Trophoblast cell (in vitro differentiated cells and primary cell): ENCODE data around the gene PITPNM1.
A peak's percentile ranks its signal among the peaks of the same experiment; 100 is the strongest.

ENCODE experiments used
- DNase-seq, 2 donors: peaks; one replicate each; pipeline ENCODE4 v3.0.0-alpha.2; 2016
- H2AFZ ChIP-seq: 2 replicates; pipeline ENCODE4 v1.6.1; 2013; ENCODE audit warnings: low read length, moderate library complexity, mild to moderate bottlenecking; ENCODE audit not compliant: insufficient read depth, poor library complexity
- H2AK5ac ChIP-seq: 2 replicates; pipeline ENCODE4 v1.6.1; 2013; ENCODE audit warnings: mild to moderate bottlenecking, low read length
- H2BK120ac ChIP-seq: 2 replicates; pipeline ENCODE4 v1.6.1; 2013; ENCODE audit warnings: low read length, mild to moderate bottlenecking, moderate library complexity; ENCODE audit not compliant: insufficient read depth, poor library complexity
- H2BK12ac ChIP-seq: 2 replicates; pipeline ENCODE4 v1.6.1; 2013; ENCODE audit warnings: mild to moderate bottlenecking, low read length, moderate library complexity
- H2BK5ac ChIP-seq: 2 replicates; pipeline ENCODE4 v1.6.1; 2013; ENCODE audit warnings: low read length, low read depth, moderate library complexity, mild to moderate bottlenecking; ENCODE audit not compliant: poor library complexity
- H3K14ac ChIP-seq: 2 replicates; pipeline ENCODE4 v1.6.1; 2013; ENCODE audit warnings: mild to moderate bottlenecking, low read length
- H3K18ac ChIP-seq: 2 replicates; pipeline ENCODE4 v1.6.1; 2013; ENCODE audit warnings: mild to moderate bottlenecking, low read length
- H3K23ac ChIP-seq: 2 replicates; pipeline ENCODE4 v1.6.1; 2013; ENCODE audit warnings: low read length
- H3K27ac ChIP-seq: 2 replicates; pipeline ENCODE4 v1.5.1; 2013; ENCODE audit warnings: low read depth, mild to moderate bottlenecking, inconsistent platforms, low read length, moderate library complexity
- H3K27me3 ChIP-seq: 2 replicates; pipeline ENCODE4 v1.6.1; 2013; ENCODE audit warnings: inconsistent platforms, mild to moderate bottlenecking, low read length, moderate library complexity; ENCODE audit not compliant: insufficient read depth
- H3K36me3 ChIP-seq, 2 experiments: 1 replicate in 1 of 2; 2 replicates in 1 of 2; pipeline ENCODE4 v1.6.1; 2013; ENCODE audit warnings: low read length in 2 of 2, mild to moderate bottlenecking in 2 of 2, moderate library complexity in 1 of 2; ENCODE audit not compliant: insufficient read depth in 2 of 2, control insufficient read depth in 1 of 2
- H3K4ac ChIP-seq: 2 replicates; pipeline ENCODE4 v1.6.1; 2013; ENCODE audit warnings: low read depth, mild to moderate bottlenecking, low read length, moderate library complexity
- H3K4me1 ChIP-seq, 2 experiments: 1 replicate in 1 of 2; 2 replicates in 1 of 2; pipeline ENCODE4 v1.6.1; 2013; ENCODE audit warnings: low read length in 2 of 2, mild to moderate bottlenecking in 2 of 2, moderate library complexity in 1 of 2; ENCODE audit not compliant: insufficient read depth in 2 of 2, control insufficient read depth in 1 of 2
- H3K4me2 ChIP-seq: 2 replicates; pipeline ENCODE4 v1.6.1; 2013; ENCODE audit warnings: inconsistent platforms, mild to moderate bottlenecking, low read length, moderate library complexity
- H3K4me3 ChIP-seq: 2 replicates; pipeline ENCODE4 v1.5.1; 2013; ENCODE audit warnings: mild to moderate bottlenecking, low read depth, low read length, inconsistent platforms
- H3K79me1 ChIP-seq: one replicate; pipeline ENCODE4 v1.6.1; 2013; ENCODE audit warnings: low read length
- H3K79me2 ChIP-seq: 2 replicates; pipeline ENCODE4 v1.6.1; 2013; ENCODE audit warnings: low read length, mild to moderate bottlenecking; ENCODE audit not compliant: control insufficient read depth, insufficient read depth, poor library complexity
- H3K9ac ChIP-seq: 2 replicates; pipeline ENCODE4 v1.6.1; 2013; ENCODE audit warnings: mild to moderate bottlenecking, low read length
- H3K9me3 ChIP-seq: 2 replicates; pipeline ENCODE4 v1.6.1; 2013; ENCODE audit warnings: low read depth, mild to moderate bottlenecking, control low read depth, inconsistent platforms, low read length; ENCODE audit not compliant: insufficient read depth
- H4K12ac ChIP-seq: 2 replicates; pipeline ENCODE4 v1.6.1; 2013; ENCODE audit warnings: low read depth, mild to moderate bottlenecking, low read length, moderate library complexity
- H4K8ac ChIP-seq: 2 replicates; pipeline ENCODE4 v1.6.1; 2013; ENCODE audit warnings: low read depth, mild to moderate bottlenecking, low read length, moderate library complexity
- H4K91ac ChIP-seq: one replicate; pipeline ENCODE4 v1.6.1; 2013; ENCODE audit warnings: low read depth, mild to moderate bottlenecking, low read length, moderate library complexity
- WGBS: extraction: QIAGEN DNeasy Blood & Tissue Kit; methylation state at CpG from one replicate; pipeline ENCODE4 v1.1.7; 2013; ENCODE audit warnings: missing lambda C conversion rate; ENCODE audit not compliant: insufficient read length, insufficient coverage; ENCODE audit errors: extremely low coverage; 5-methylcytosine and 5-hydroxymethylcytosine counted together

Gene PITPNM1

GRCh38 chr11:67492801-67493547 lies 12.2 kb downstream of the PITPNM1 start:
- Histone ChIP-seq H3K4me2 (no peak overlapping the region), H3K18ac (no peak overlapping the region), H4K12ac (no peak overlapping the region), H3K27me3 (no peaks in the 10 kb centered on the region), H2BK5ac (no peak overlapping the region), H3K4ac (no peak overlapping the region), H3K79me2 (no peaks in the 10 kb centered on the region), H3K36me3 (peaks cover 89 to 90% of the 10 kb centered on the region in 2 experiments), H3K9ac (no peak overlapping the region), H3K14ac (no peak overlapping the region), H3K4me1 (no peaks in the 10 kb centered on the region), H2AFZ (no peak overlapping the region), H3K4me3 (no peak overlapping the region), H3K79me1 (no peaks in the 10 kb centered on the region), H3K27ac (no peak overlapping the region), H2AK5ac (no peak overlapping the region), H3K23ac (no peak overlapping the region), H2BK12ac (no peak overlapping the region), H3K9me3 (no peaks in the 10 kb centered on the region), H4K8ac (no peak overlapping the region), H4K91ac (no peak overlapping the region), H2BK120ac (no peak overlapping the region)
- no CpG with 5 or more reads among the region's 46 CpGs for WGBS
- peak in 1 of 2 donors; percentile 4 for DNase-seq

GRCh38 chr11:67492069-67492727 lies 13.0 kb downstream of the PITPNM1 start:
- Histone ChIP-seq H3K9me3 (no peaks in the 10 kb centered on the region), H4K8ac (no peak overlapping the region), H3K36me3 (peaks cover 84% of the 10 kb centered on the region in 2 experiments), H3K4ac (no peak overlapping the region), H2BK120ac (no peak overlapping the region), H3K27ac (no peak overlapping the region), H2AFZ (no peak overlapping the region), H2BK5ac (no peak overlapping the region), H3K14ac (no peak overlapping the region), H3K4me1 (no peaks in the 10 kb centered on the region), H2AK5ac (no peak overlapping the region), H4K12ac (no peak overlapping the region), H2BK12ac (no peak overlapping the region), H3K4me2 (no peak overlapping the region), H3K79me1 (no peaks in the 10 kb centered on the region), H3K4me3 (no peak overlapping the region), H3K27me3 (no peaks in the 10 kb centered on the region), H3K79me2 (no peaks in the 10 kb centered on the region), H4K91ac (no peak overlapping the region), H3K23ac (no peak overlapping the region), H3K9ac (no peak overlapping the region), H3K18ac (no peak overlapping the region)
- no peak for DNase-seq
- no CpG with 5 or more reads among the region's 19 CpGs for WGBS

- no CpG with 5 or more reads among the region's 24 CpGs for WGBS
- no peak overlapping the region for H2AK5ac ChIP-seq
- H3K18ac ChIP-seq: no peak overlapping the region
- H2BK120ac ChIP-seq: no peak overlapping the region
- no peak overlapping the region for H3K14ac ChIP-seq
- H3K9ac ChIP-seq: no peak overlapping the region
- H2AFZ ChIP-seq: no peak overlapping the region
- H3K23ac ChIP-seq: no peak overlapping the region
- H3K4ac ChIP-seq: no peak overlapping the region
- H3K4me2 ChIP-seq: no peak overlapping the region
- peaks cover 78 to 80% of the 10 kb centered on the region in 2 experiments for H3K36me3 ChIP-seq
- H2BK5ac ChIP-seq: no peak overlapping the region
- H3K79me1 ChIP-seq: no peaks in the 10 kb centered on the region
- H3K27me3 ChIP-seq: no peaks in the 10 kb centered on the region
- H3K4me1 ChIP-seq: no peaks in the 10 kb centered on the region
- H2BK12ac ChIP-seq: no peak overlapping the region
- no peak overlapping the region for H4K8ac ChIP-seq
- H3K79me2 ChIP-seq: no peaks in the 10 kb centered on the region
- H3K4me3 ChIP-seq: no peak overlapping the region
- no peak for DNase-seq
- H3K9me3 ChIP-seq: no peaks in the 10 kb centered on the region
- no peak overlapping the region for H3K27ac ChIP-seq
- no peak overlapping the region for H4K91ac ChIP-seq
- no peak overlapping the region for H4K12ac ChIP-seq
Observed at GRCh38 chr11:67491276-67492068, 13.7 kb downstream of the PITPNM1 start.

GRCh38 chr11:67490727-67491065 lies 14.5 kb downstream of the PITPNM1 start:
- H3K18ac ChIP-seq: no peak overlapping the region
- H3K79me1 ChIP-seq: no peaks in the 10 kb centered on the region
- H3K4me2 ChIP-seq: no peak overlapping the region
- H2AFZ ChIP-seq: no peak overlapping the region
- no peak overlapping the region for H3K14ac ChIP-seq
- no peak overlapping the region for H4K12ac ChIP-seq
- H3K27ac ChIP-seq: no peak overlapping the region
- no peak overlapping the region for H3K9ac ChIP-seq
- H3K79me2 ChIP-seq: no peaks in the 10 kb centered on the region
- H2BK120ac ChIP-seq: no peak overlapping the region
- no peak for DNase-seq
- no peak overlapping the region for H4K91ac ChIP-seq
- H2BK5ac ChIP-seq: no peak overlapping the region
- no peak overlapping the region for H2BK12ac ChIP-seq
- H3K4me3 ChIP-seq: no peak overlapping the region
- H3K4ac ChIP-seq: no peak overlapping the region
- no peaks in the 10 kb centered on the region for H3K27me3 ChIP-seq
- peaks cover 71 to 73% of the 10 kb centered on the region in 2 experiments for H3K36me3 ChIP-seq
- no peaks in the 10 kb centered on the region for H3K4me1 ChIP-seq
- H4K8ac ChIP-seq: no peak overlapping the region
- no CpG with 5 or more reads among the region's 15 CpGs for WGBS
- no peaks in the 10 kb centered on the region for H3K9me3 ChIP-seq
- no peak overlapping the region for H2AK5ac ChIP-seq
- H3K23ac ChIP-seq: no peak overlapping the region
